NOMO-1 treated with dmso at 0.1 percent for 144 hours (cell line): ENCODE results near the gene SNX21.
"Not testable (repeated sequence)": the region's sequence is repeated elsewhere in the genome, so short reads cannot be mapped to it uniquely, and the experiment has no call there.

Source experiments
- DNase-seq: peaks from one replicate; lab custom pipeline; 2025; ENCODE audit not compliant: unreplicated experiment; lab: John Stamatoyannopoulos, UW

Gene SNX21

GRCh38 chr20:45822857-45823256 is 10.7 kb upstream of the SNX21 start:
- DNase-seq = no peak

DNA sequence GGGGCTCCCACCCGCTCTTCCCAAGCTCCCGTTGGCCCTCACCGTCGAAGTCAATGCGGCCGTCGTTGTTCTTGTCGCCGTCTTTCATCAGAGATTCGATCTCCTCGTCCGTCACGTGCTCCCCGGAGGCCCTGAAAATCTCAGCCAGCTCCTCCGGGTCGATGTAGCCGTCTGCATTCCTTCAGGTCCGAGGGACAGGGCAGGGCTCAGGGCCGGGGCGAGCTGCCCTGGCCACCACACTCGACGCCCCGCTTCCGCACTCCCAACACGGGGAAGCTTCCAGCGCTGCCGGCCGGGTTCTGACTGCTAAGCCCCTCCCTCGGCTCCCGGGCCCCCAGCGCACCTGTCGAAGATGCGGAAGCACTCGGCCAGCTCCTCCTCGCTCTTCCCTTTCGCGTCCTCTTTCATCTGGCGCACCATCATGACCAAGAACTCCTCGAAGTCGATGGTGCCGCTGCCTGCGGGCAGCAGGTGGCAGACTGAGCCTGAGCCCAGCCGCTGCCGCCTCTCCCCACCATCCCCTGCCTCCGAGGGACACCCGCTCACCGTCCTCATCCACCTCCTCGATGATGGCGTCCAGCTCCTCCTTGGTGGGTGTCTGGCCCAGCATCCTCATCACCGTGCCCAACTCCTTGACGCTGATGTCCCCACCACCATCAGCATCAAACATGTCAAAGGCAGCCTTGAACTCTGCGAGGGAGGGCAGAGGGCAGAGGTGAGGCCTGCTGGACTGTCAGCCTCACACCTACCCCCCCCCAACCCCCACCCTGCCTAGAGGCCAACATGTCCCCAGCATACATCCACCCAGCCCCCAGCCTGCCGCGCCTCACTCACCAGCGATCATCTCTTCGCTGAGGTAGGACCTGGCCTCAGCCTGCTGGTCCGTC is 9.4 kb upstream of the SNX21 start:
- peak; percentile 63 for DNase-seq

DNA sequence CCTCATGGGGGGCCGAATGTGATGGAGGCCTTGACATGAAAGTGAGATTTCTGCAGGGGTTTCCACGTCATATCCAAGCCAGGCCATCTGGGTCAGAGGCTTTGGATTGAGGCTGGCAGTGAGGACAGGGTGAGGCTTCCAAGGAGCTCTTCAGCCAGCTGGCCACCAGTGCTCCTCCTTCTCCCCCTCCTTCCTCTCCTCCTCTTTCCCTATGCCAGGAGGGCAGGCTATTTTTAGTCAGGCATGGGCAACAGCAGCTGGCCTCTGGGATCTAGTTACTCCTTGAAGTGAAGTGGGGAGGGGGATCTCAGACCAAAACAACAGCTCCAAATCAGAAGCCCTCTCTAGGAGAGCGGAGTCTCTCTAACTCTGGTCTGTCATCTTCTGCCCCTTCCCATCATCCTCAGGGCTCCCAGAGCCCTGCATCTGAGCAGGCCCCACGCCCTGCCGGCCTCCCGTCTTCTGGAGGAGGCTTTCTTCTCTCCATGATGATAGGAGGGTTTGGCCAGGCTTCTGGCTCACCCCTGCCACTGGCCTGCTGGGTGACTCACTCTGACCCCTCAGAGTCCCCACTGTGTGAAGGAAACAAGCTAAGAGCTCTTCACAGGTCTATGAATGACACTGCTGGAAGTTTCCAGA is 7.1 kb upstream of the SNX21 start:
- no peak for DNase-seq

- DNase-seq = no peak
Observed at GRCh38 chr20:45827030-45827652, 6.5 kb upstream of the SNX21 start, which contains the start of gene TNNC2. Gene TNNC2, minus strand, starts transcription at chr20:45827312. Its CDS starts 64 bp downstream, at chr20:45827248.

DNA sequence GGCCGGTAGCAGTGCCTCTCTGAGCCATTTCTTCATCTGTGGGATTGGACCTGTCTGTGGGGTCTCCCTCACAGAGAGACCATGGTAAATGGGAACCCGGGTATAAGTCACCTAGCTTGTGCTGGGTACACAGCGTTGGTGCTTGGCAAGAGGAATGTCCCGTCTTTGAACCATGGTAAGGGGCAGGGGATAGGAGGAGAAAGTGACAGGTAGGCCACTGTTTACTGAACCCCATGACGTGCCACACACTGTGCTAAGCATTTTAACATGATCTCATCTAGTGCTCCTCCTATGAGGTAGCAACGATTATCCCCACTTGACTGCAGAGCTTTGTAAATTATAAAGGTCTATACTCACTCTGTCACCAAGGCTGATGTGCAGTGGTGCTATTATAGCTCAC is 5.9 kb upstream of the SNX21 start:
- DNase-seq = no peak

DNA sequence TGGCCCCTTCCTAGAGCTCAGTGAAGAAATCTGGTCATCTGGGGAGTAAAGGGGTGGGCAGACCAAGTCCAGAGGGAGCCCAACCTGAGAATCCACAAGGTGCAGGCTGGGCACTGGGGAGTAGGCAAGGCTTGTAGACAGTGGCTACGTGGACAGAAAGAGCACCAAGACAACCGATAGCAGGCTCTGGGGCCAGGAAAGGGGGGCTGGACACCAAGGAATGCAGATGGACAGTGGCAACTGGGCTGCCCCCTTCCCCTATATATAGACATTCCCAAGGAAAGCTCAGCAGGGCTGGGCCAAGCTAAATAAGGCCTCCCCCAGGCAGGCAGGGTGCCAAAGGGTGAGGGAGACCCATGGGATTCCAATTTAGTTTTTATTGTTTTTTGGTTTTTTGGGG is 5.0 kb upstream of the SNX21 start:
- no peak for DNase-seq

DNA sequence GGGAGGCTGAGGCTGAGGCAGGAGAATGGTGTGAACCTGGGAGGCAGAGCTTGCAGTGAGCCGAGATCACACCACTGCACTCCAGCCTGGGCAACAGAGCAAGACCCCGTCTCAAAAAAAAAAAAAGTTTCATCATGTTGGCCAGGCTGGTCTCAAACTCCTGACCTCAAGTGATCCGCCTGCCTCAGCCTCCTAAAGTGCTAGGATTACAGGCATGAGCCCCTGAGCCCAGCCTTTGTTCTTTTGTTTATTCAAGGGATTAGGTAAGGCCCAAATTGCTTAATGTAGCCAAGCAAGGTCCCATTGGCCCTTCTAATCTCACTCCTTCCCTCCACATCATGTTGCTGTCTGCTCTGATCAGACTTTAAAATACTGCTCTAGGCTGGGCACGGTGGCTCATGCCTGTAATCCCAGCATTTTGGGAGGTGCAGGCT is 3.9 kb upstream of the SNX21 start:
- not testable (repeated sequence) for DNase-seq

DNA sequence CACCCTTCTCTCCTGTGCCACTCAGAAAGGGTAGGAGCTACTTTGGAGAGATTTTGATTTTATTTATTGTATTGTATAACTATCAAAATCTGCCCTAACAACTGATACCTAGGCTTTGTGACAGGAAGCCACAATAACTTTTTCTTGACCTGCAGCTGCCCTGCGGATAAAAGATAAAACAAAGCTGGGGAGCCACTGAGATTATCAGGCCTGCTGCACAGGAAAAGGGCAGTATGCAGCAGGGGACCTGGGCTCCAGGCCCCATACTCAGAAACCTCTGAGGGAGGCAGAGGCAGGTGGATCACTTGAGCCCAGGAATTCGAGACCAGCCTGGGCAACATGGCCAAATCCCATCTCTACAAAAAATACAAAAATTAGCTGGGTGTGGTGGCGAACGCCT is 980 bp upstream of the SNX21 start:
- DNase-seq = no peak

DNA sequence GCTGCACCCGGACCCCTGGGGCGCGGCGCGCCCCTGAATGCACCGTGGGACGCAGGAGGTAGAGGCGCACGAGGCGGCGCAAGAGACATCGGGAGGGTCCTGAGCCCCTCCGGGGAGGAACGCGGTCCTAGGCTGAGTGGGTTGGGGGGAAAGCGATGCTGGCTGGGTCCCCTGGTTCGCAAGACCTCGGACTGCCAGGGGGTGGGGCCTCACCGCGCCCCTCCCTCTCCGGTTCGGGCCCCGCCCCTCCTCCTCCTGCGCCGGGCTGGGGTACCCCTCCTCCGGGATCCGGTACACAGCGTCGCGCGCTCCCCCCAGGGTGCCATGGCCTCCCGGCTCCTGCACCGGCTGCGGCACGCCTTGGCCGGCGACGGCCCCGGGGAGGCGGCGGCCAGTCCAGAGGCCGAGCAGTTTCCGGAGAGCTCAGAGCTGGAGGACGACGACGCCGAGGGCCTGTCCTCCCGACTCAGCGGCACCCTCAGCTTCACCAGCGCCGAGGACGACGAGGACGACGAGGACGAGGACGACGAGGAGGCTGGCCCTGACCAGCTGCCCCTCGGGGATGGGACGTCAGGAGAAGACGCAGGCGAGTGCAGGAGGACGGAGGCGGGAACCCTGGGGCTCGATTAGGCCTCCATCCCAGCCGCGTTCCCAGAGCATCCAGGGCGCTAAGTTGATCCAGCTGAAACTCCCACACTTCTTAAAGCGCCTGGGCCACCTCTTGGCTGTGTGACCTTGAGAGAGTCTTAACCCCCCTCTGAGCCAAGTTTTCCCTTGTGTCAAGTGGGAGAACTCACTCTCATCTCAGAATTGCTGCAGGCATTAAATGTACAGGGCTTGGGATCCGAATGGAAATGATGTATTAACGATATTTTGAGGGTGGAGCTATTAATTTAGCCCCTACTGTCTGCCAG is 541 bp downstream of the SNX21 start:
- no peak for DNase-seq

- DNase-seq = no peak
Observed at GRCh38 chr20:45834797-45835161, 1.2 kb downstream of the SNX21 start.

- no peak for DNase-seq
Observed at GRCh38 chr20:45835329-45835765, 1.7 kb downstream of the SNX21 start.

GRCh38 chr20:45835825-45836224 is 2.2 kb downstream of the SNX21 start:
- DNase-seq = no peak

DNA sequence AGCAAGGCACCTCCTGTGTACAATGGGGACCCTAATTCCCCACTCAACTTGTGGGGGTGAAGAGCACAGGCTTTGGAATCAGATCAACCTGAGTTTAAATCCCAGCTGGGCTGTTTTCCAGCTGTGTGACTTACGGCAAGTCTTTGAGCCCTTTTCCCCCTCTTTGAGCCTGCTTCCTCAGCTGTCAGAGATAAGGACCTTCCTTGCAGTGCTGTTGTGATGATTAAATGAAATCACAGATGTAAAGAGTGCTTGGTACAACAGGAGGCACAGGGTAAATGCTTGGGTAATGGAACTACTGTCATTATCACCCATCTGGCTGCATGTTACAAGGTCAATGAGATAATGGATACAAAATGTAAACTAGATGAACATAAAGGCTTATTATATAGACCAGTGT is 3.2 kb downstream of the SNX21 start:
- no peak for DNase-seq

DNA sequence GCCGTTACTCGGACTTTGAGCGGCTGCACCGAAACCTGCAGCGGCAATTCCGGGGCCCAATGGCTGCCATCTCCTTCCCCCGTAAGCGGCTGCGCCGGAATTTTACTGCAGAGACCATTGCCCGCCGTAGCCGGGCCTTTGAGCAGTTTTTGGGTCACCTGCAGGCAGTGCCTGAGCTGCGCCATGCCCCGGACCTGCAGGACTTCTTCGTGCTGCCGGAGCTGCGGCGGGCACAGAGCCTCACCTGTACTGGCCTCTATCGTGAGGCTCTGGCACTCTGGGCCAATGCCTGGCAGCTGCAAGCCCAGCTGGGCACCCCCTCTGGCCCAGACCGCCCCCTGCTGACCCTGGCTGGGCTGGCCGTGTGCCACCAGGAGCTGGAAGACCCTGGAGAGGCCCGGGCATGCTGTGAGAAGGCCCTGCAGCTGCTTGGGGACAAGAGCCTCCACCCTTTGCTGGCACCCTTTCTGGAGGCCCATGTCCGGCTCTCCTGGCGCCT is 7.2 kb downstream of the SNX21 start:
- DNase-seq = no peak

GRCh38 chr20:45841407-45842129 is 8.0 kb downstream of the SNX21 start:
- DNase-seq = no peak

- DNase-seq = peak; percentile 80
Observed at GRCh38 chr20:45842169-45842812, 8.7 kb downstream of the SNX21 start.

- DNase-seq = no peak
Observed at GRCh38 chr20:45843506-45843905, 9.9 kb downstream of the SNX21 start.

DNA sequence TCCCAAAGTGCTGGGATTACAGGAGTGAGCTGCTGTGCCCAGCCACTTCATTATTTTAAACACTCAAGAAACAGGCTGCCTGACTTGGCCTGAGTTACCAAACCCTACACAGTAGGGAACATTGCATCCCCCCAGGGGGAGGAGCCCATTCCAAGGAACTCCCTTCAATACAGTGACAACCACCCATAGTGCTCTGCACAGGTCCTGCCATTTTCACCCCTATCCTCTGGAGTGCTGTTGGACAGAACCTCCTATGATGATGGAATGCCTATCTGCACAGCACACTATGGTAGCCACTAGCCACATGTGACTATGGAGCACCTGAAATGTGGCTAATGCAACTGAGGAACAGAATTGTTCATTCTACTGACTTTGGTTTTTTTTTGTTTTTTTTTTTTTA is 11.9 kb downstream of the SNX21 start:
- DNase-seq = no peak

- no peak for DNase-seq
Observed at GRCh38 chr20:45848421-45848820, 14.8 kb downstream of the SNX21 start.
